Neural crest cell (in vitro differentiated cells): ENCODE measurements around the gene RBMS3. TPM values are rescaled to one million over a fixed set of nuclear protein-coding genes. Genes with fewer than 3 reads are reported as not detected.
"Not testable (repeated sequence)": the region's sequence is repeated elsewhere in the genome, so short reads cannot be mapped to it uniquely, and the experiment has no call there.

Experiments
- DNase-seq: peaks from one replicate; pipeline ENCODE4 v3.0.0; 2021; ENCODE audit warnings: low read depth, mixed read lengths, low spot score
- H3K27ac Mint-ChIP-seq: one replicate; pipeline ENCODE4 v1.8.0; 2021; ENCODE audit warnings: mild to moderate bottlenecking, mixed read lengths; ENCODE audit not compliant: unreplicated experiment
- H3K27me3 Mint-ChIP-seq: 2 replicates; pipeline ENCODE4 v1.8.0; 2021; ENCODE audit warnings: low read depth, mild to moderate bottlenecking, mixed read lengths
- H3K36me3 Mint-ChIP-seq: 2 replicates; pipeline ENCODE4 v1.8.0; 2021; ENCODE audit warnings: low read depth, mild to moderate bottlenecking, mixed read lengths
- H3K4me1 Mint-ChIP-seq: 2 replicates; pipeline ENCODE4 v1.8.0; 2021; ENCODE audit warnings: mixed read lengths
- H3K4me3 Mint-ChIP-seq: one replicate; pipeline ENCODE4 v1.8.0; 2021; ENCODE audit warnings: mild to moderate bottlenecking, mixed read lengths
- H3K9me3 Mint-ChIP-seq: 2 replicates; pipeline ENCODE4 v1.8.0; 2021; ENCODE audit warnings: mixed read lengths
- long read RNA-seq: library from polyadenylated mRNA; unstranded; transcript quantifications from one replicate; pipeline ENCODE4 v2.0.0, GENCODE V29; 2020
- total RNA-seq: library from RNA; stranded (reverse); gene quantifications from 2 replicates; pipeline ENCODE4 v1.2.1, GENCODE V29; 2021
- TF ChIP-seq, protein P1 (sequence below): fragments of 200-600 bp; sonication (generic); conservative IDR thresholded peaks from 2 replicates; pipeline ENCODE4 v1.5.0; 2021; ENCODE audit warnings: antibody characterized with exemption, mild to moderate bottlenecking

The RBMS3 gene
- 34.5 and 35.4 TPM in 2 replicates for total RNA-seq
- long read RNA-seq, full-length matches to known transcripts: 5 of 31 reads
- long read RNA-seq, partial matches to known transcripts: 8 of 31 reads
- long read RNA-seq, other reads (novel, unspliced or antisense): 18 of 31 reads

DNA sequence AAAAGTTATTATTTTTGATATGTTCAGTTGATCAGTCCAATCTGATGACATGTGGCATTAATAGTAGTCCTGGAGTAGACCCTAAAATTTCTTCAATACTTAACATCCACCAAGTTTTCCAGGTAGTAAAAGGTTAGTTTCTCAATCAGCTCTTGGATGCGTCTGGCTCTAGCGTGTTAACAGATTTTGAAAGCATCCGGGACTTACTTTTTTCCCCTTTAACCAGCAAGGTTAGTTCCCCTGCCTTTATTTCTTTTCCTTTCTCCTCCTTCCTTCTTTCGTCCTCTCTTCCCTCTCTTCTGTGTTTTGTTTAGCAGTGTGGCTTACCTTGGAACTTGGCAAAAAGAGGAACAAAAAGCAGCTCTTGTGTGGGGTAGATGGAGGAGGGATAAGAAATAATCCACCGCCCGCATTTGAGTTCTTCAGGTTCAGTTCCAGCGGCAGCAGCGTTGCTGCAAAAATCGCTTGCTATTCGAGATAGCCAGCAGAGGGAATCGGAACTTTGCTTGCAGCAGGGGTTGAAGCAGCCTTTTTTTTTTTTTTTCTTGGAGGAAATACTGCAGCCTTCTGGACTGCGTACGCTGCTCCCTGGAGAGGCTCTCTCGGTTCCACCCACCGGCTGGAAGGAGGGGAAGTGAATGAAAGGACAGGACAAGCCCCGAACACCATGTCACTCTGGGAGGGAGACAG is at the start of gene RBMS3:
RBMS3 (plus strand) TSS at position 668 of the 690 bp plus-strand sequence.
- Mint-ChIP-seq H3K36me3 (no peaks in the 10 kb centered on the region), H3K9me3 (no peaks in the 10 kb centered on the region), H3K27me3 (no peaks in the 10 kb centered on the region), H3K4me3 (peak within 1 kb of the TSS; percentile 91), H3K27ac (peak within 1 kb of the TSS; percentile 98), H3K4me1 (peaks cover 61% of the 10 kb centered on the region)
- TF ChIP-seq, protein P1, sequence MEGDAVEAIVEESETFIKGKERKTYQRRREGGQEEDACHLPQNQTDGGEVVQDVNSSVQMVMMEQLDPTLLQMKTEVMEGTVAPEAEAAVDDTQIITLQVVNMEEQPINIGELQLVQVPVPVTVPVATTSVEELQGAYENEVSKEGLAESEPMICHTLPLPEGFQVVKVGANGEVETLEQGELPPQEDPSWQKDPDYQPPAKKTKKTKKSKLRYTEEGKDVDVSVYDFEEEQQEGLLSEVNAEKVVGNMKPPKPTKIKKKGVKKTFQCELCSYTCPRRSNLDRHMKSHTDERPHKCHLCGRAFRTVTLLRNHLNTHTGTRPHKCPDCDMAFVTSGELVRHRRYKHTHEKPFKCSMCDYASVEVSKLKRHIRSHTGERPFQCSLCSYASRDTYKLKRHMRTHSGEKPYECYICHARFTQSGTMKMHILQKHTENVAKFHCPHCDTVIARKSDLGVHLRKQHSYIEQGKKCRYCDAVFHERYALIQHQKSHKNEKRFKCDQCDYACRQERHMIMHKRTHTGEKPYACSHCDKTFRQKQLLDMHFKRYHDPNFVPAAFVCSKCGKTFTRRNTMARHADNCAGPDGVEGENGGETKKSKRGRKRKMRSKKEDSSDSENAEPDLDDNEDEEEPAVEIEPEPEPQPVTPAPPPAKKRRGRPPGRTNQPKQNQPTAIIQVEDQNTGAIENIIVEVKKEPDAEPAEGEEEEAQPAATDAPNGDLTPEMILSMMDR: peak; percentile 63
- peak; percentile 57 for DNase-seq

DNA sequence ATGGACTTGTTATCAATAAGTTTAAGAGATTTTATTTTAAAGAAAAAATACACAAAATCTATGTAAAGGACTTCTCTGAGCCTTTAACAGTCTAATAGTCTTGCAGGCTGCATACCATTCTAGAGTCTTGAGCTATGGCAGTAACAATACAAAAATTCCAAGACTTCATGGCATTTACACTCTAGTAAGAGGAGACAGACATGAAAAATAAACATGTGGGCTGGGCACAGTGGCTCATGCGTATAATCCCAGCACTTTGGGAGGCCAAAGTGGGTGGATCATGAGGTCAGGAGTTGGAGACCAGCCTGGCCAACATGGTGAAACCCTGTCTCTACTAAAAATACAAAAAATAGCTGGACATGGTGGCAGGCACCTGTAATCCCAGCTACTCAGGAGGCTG is 47.7 kb upstream of the RBMS3 start:
- DNase-seq, H3K4me3 Mint-ChIP-seq, H3K27me3 Mint-ChIP-seq, H3K4me1 Mint-ChIP-seq, H3K27ac Mint-ChIP-seq, H3K9me3 Mint-ChIP-seq, H3K36me3 Mint-ChIP-seq: not testable (repeated sequence)

DNA sequence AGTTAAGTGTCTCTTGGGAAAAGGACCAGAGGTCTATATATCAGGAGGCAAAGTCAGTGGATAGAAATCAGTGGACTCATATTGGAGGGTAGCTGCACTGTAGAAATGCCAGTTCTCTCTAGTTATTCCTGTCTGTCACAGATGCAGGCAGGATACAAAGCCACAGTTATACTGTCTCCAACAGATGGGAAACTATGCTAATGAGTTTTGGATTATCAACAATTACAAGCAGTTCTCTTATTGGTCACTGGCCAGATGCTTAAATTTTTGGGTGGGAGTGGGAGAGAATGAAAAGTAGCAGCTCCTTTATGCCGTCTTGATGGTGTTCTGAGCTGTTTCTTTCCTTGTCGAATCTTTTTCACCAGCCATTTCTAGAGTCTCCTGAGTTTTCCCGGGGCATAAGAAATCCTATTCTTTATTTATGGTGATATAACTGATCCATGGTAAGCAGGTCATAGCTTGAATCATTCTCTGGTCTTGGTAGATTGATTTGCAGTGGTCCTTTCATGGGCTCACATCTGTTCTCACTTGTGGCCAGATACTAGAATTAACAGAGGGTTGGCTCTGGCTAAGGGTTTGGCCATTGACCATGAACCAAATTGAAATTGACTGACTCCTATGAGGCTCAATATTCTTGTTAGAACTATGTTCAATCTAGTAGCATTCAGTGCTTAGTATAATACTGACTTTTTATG is 44.6 kb upstream of the RBMS3 start:
- Mint-ChIP-seq H3K9me3 (peaks cover 11% of the 10 kb centered on the region), H3K4me3 (no peak overlapping the region), H3K36me3 (no peaks in the 10 kb centered on the region), H3K27ac (no peak overlapping the region), H3K4me1 (peaks cover 12% of the 10 kb centered on the region), H3K27me3 (no peaks in the 10 kb centered on the region)
- DNase-seq: no peak
- TF ChIP-seq, protein P1: no peak

DNA sequence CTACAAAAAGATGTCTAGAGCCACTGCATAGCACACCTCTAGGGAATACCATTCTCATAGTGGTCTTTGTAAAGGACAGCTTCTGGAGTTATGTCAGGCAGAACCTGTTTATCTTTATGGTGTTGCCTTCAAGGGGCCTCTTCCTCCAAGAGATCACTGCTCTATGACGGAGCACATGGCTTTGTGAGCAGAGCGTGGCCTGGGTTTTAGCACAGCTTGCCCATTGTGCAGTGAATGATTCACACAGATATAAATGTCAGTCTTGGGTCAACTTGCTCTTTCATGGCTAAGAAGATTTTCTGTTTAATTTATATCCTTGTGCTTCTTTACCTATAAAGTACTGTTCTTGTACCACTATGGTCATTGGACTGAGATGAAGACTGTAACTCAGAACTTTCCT is 41.5 kb upstream of the RBMS3 start:
- Mint-ChIP-seq H3K9me3 (peaks cover 13% of the 10 kb centered on the region), H3K27ac (no peak overlapping the region)

DNA sequence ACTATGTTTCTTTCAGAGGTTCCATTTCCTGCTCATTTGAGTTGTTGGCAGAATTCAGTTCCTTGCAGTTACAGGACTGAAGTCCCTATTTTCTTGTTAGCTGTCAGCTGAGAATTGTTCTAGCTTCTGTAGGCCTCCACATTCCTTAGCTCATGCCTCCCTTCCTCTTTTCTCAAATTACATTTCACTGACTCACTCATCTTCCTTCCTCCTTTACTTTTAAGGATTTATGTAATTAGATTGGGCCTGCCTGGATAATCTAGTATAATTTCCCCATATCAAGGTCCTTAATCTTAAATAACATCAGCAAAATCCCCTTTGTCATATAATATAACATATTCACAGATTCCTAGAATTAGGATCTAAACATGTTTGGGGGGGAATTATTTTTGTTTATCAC is 40.6 kb upstream of the RBMS3 start:
- no peaks in the 10 kb centered on the region for H3K27me3 Mint-ChIP-seq
- no peak for DNase-seq
- H3K4me1 Mint-ChIP-seq: peaks cover 22% of the 10 kb centered on the region
- no peaks in the 10 kb centered on the region for H3K36me3 Mint-ChIP-seq
- H3K27ac Mint-ChIP-seq: no peak overlapping the region
- no peak overlapping the region for H3K4me3 Mint-ChIP-seq
- H3K9me3 Mint-ChIP-seq: peaks cover 13% of the 10 kb centered on the region
- TF ChIP-seq, protein P1: no peak

More for the DNA sequence above, 41.5 kb upstream of the RBMS3 start:
- TF ChIP-seq, protein P1: no peak
- Mint-ChIP-seq H3K4me3 (no peak overlapping the region), H3K27me3 (no peaks in the 10 kb centered on the region), H3K36me3 (no peaks in the 10 kb centered on the region), H3K4me1 (peaks cover 22% of the 10 kb centered on the region)
- DNase-seq: no peak

DNA sequence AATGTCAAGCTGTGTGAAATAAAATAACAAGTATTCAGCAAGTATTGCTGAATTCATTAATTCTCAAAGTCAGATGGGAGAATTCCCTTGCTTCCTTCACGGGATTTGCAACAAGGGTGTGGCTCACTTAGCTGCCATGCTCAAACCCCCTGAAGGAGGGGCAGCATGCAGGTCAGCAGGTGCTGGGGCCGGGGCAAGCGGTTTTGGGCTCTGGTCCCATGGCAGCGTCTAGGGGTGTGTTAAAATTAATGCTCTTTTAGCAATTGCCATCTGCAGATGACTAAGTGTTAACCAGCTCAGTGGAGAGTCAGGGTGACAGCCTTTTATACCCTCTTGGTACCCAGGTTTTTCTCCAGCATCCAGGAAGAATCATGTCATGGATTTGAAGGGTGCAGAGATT is 40.0 kb upstream of the RBMS3 start:
- H3K9me3 Mint-ChIP-seq: peaks cover 13% of the 10 kb centered on the region
- H3K36me3 Mint-ChIP-seq: no peaks in the 10 kb centered on the region
- TF ChIP-seq, protein P1: no peak
- no peaks in the 10 kb centered on the region for H3K27me3 Mint-ChIP-seq
- H3K27ac Mint-ChIP-seq: no peak overlapping the region
- DNase-seq: no peak
- H3K4me3 Mint-ChIP-seq: no peak overlapping the region
- peaks cover 22% of the 10 kb centered on the region for H3K4me1 Mint-ChIP-seq
